Thyroid gland (tissue), 4 donors: ENCODE results near the gene SOX13. TPM values are rescaled to one million over a fixed set of nuclear protein-coding genes. Genes with fewer than 3 reads are reported as not detected.

Source experiments
- DNase-seq, 2 donors: peaks; one replicate each; pipeline ENCODE4 v3.0.0-alpha.2; 2019
- H3K27ac ChIP-seq, 3 donors: fragments of 200-600 bp; sonication (generic); 1 replicate in 2 of 3; 2 replicates in 1 of 3; pipeline ENCODE4 v1.5.1; 2016 to 2019; ENCODE audit warnings: mild to moderate bottlenecking in 1 of 3, moderate library complexity in 1 of 3
- H3K27me3 ChIP-seq: fragments of 200-600 bp; sonication (generic); one replicate; pipeline ENCODE4 v1.5.1; 2019
- H3K36me3 ChIP-seq, 2 donors: fragments of 200-600 bp; sonication (generic); one replicate each; pipeline ENCODE4 v1.5.1; 2016 to 2019
- H3K4me1 ChIP-seq, 2 donors: fragments of 200-600 bp; sonication (generic); one replicate each; pipeline ENCODE4 v1.5.1; 2017 to 2019
- H3K4me3 ChIP-seq, 3 donors: fragments of 200-600 bp; sonication (generic); replicated peaks in 1 of 3; 1 replicate in 2 of 3; 2 replicates in 1 of 3; pipeline ENCODE4 v1.5.1; 2016; ENCODE audit warnings: mild to moderate bottlenecking in 1 of 3
- H3K9me3 ChIP-seq: fragments of 200-600 bp; sonication (generic); one replicate; pipeline ENCODE4 v1.5.1; 2017
- CTCF ChIP-seq, 6 experiments: fragments of 200-600 bp in 3 of 6; fragments of 450-650 bp in 3 of 6; sonication (generic) in 3 of 6; IDR thresholded peaks; one replicate each; pipeline ENCODE4 v1.5.1; 2016 to 2019; ENCODE audit warnings: antibody characterized with exemption in 6 of 6, mild to moderate bottlenecking in 2 of 6, inconsistent platforms in 1 of 6, moderate library complexity in 1 of 6
- POLR2A ChIP-seq, 2 donors: fragments of 450-650 bp; IDR thresholded peaks; one replicate each; pipeline ENCODE4 v1.6.1; 2017; ENCODE audit warnings: antibody characterized with exemption in 2 of 2, mild to moderate bottlenecking in 2 of 2, moderate library complexity in 1 of 2
- WGBS, 2 donors: methylation state at CpG; one replicate each; pipeline ENCODE4 v1.1.5; 2017; 5-methylcytosine and 5-hydroxymethylcytosine counted together
- intact Hi-C: fragments of 100-400 bp; cut with DNase I; formaldehyde crosslinking; loops from one replicate; pipeline ENCODE4 v1.15.1; 2023
- total RNA-seq, 4 donors: library from RNA; depleted of rRNA; stranded (reverse); fragments of >200 nt; gene quantifications; one replicate each; pipeline ENCODE4 v1.2.3, GENCODE V29; 2016

Gene SOX13
- total RNA-seq, 4 donors from 2014 or later = 19.4 to 29.3 (median 20.8) TPM

DNA sequence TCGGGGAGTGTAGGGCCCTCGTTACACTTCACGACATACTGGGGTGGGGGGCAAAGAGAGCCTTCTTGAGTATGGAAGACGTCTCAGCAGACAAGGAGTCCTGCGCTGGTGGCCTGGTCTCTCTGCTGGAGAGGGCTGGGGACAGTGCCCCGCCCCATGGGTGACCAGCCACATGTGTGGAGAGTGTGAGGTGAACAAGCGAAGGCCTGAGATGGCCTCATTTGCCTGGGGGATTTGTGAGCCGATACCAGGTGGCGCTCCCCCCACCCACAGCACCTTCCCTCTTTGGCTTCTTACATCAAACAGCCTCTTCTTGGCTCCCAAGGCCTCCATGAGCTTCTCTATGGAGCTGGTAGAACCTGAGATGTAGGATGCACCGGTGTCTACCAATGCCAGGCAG lies 83.0 kb downstream of the SOX13 start:
- Histone ChIP-seq H3K27ac (no peak overlapping the region), H3K27me3 (no peaks in the 10 kb centered on the region), H3K4me3 (no peak overlapping the region), H3K9me3 (no peaks in the 10 kb centered on the region), H3K36me3 (no peaks in the 10 kb centered on the region), H3K4me1 (peaks cover 8 to 12% of the 10 kb centered on the region in 2 donors)
- TF ChIP-seq CTCF (IDR thresholded peaks at IDR 0.05) = no peak
- no peak for TF ChIP-seq POLR2A (IDR thresholded peaks at IDR 0.05)
- DNase-seq = no peak
- intact Hi-C loops = no loop called here
- 89 to 92% methylated on average over 9 to 10 of the region's 10 CpGs for WGBS, 2 donors

DNA sequence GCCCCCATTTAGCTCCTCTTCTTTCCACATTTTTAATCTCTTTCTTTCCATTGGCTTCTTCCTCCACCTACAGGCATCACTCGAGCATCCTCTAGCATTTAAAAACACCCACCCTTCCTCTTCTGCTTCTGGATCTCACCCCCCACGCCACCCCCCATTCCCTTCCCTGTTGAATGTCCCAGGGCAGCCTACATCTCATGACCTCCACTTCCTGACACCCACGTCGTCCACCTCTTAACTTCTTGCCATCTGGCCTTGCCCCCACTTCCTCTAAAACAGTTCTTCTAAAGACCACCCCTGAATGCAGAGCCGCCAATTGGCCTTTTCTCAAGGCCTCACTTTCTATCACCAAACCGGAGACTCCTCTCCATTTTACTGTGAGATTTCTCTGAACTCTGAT lies 85.0 kb downstream of the SOX13 start:
- Histone ChIP-seq H3K4me3 (no peak overlapping the region), H3K36me3 (no peaks in the 10 kb centered on the region), H3K27me3 (no peaks in the 10 kb centered on the region), H3K9me3 (no peaks in the 10 kb centered on the region), H3K27ac (no peak overlapping the region), H3K4me1 (no peaks in the 10 kb centered on the region)
- no peak for TF ChIP-seq CTCF (IDR thresholded peaks at IDR 0.05)
- no peak for TF ChIP-seq POLR2A (IDR thresholded peaks at IDR 0.05)
- DNase-seq = no peak
- 67 to 77% methylated on average over 6 of the region's 6 CpGs for WGBS, 2 donors
- intact Hi-C loops = no loop called here

DNA sequence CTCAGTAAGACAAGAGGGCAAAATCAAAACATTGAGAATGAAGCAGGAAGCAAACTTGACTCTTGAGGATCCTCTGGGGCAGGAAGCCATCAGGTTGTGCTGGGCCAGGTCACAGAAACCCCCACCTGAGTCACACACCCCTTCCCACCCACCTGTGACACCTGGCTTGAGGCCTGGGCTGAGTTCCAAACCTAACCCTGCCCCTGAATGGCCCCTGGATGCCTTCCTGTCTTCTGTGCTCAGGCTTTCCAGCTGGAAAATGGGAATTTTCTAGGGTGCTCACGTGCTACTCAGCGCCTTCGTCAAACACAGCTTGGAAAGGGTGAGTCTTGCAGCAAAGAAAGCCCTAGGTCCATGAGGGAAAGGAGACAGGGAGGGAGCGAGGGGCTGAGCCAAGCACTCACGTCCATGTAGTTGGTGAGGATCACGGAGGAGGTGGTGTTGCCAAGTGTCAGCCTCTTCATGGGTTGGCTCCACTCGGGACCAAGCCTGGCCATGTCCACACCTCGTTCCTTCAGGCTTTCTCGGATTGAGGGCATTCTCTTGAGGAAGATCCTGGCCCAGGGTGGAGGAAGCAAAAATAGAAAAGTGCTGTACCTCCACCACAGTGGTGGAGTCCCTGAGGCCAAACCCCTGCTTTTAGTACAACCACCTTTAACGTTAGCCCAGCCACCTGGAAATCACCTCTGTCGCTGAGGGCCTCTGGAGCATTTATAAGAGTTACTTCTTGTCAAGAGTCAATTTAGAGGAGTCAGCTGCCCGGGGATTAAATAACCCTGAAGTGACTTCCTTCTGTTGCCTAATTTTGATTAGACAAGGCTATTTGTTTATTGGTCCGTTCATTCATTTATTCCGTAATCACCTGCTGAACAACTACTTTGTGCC lies 88.9 kb downstream of the SOX13 start:
- no peaks in the 10 kb centered on the region for H3K27me3 ChIP-seq
- intact Hi-C loops = no loop called here
- H3K27ac ChIP-seq = no peak overlapping the region
- TF ChIP-seq CTCF (IDR thresholded peaks at IDR 0.05) (no peak), POLR2A (IDR thresholded peaks at IDR 0.05) (no peak)
- H3K4me3 ChIP-seq = no peak overlapping the region
- DNase-seq = peak; percentile 7 to 38
- no peaks in the 10 kb centered on the region for H3K36me3 ChIP-seq
- H3K4me1 ChIP-seq = no peaks in the 10 kb centered on the region
- WGBS, 2 donors = 53% methylated on average over 14 of the region's 14 CpGs
- H3K9me3 ChIP-seq = no peaks in the 10 kb centered on the region

DNA sequence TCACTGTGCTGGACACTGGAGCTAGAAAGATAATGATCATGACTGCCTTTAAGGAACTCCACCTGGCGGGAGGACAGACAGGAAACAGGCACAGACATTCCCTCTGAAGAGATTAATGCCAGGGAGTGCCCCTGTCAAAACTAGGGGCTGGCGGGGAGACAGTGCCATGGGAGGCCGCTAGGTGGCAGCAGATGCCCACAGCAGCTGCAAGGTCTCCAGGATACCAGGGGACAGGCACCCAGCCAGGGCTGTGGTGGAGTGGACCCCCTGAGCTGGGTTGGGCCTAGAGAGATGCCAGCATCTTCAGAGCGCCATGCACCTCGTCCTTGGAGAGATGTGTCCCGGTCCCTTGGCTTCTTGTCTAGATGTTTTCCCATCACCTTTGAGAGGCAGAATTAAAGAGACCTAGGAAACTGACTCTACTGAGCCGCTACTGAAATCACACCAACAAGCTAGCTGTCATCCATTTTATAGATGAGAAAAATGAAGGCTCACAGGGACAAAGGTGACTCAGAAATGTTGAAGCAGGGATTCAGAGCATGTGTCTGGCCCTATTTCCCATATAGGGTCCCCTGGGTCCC lies 89.7 kb downstream of the SOX13 start:
- H3K36me3 ChIP-seq = no peaks in the 10 kb centered on the region
- TF ChIP-seq POLR2A (IDR thresholded peaks at IDR 0.05) = no peak
- TF ChIP-seq CTCF (IDR thresholded peaks at IDR 0.05) = peak; percentile 96 to 99 (median 98)
- H3K4me3 ChIP-seq = no peak overlapping the region
- no peaks in the 10 kb centered on the region for H3K9me3 ChIP-seq
- intact Hi-C loops = no loop called here
- H3K27ac ChIP-seq = no peak overlapping the region
- no peaks in the 10 kb centered on the region for H3K27me3 ChIP-seq
- H3K4me1 ChIP-seq = no peaks in the 10 kb centered on the region
- peak; percentile 85 to 87 for DNase-seq
- WGBS, 2 donors = 19 to 23% methylated on average over 4 to 5 of the region's 7 CpGs

DNA sequence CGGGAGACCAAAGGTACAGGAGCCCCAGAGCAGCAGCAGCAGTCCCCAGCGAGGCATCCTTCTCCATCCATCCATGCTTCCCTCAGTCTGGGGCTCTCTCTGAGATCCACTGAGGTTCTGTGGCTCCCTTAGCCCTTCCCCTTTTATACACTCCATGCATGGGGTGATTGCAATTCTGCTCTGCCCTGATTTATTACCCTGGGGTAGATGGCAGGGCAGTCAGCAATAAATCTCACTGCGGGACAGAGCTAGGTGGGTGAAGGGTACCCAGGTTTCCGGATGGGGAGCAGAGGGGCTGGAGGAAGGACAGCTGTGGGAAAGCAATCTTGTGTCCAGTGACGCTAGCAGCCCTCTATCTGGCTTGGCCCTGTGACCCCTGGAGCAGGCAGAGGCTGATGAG lies 93.3 kb downstream of the SOX13 start, which contains the start of gene REN:
TSS of gene REN (minus strand) at position 119 of the 400 bp plus-strand sequence. CDS start at position 75, 44 bp downstream.
- intact Hi-C loops = no loop called here
- WGBS, 2 donors = 71 to 77% methylated on average over 4 to 5 of the region's 5 CpGs
- Histone ChIP-seq H3K4me3 (no peak within 1 kb of the TSS), H3K4me1 (no peaks in the 10 kb centered on the region), H3K36me3 (no peaks in the 10 kb centered on the region), H3K27ac (no peak within 1 kb of the TSS), H3K27me3 (no peaks in the 10 kb centered on the region), H3K9me3 (no peaks in the 10 kb centered on the region)
- TF ChIP-seq POLR2A (IDR thresholded peaks at IDR 0.05) = no peak
- no peak for TF ChIP-seq CTCF (IDR thresholded peaks at IDR 0.05)
- no peak for DNase-seq
